ENCODE measurements around the gene ACTN4.
A peak's percentile ranks its signal among the peaks of the same experiment; 100 is the strongest.

Gene ACTN4

DNA sequence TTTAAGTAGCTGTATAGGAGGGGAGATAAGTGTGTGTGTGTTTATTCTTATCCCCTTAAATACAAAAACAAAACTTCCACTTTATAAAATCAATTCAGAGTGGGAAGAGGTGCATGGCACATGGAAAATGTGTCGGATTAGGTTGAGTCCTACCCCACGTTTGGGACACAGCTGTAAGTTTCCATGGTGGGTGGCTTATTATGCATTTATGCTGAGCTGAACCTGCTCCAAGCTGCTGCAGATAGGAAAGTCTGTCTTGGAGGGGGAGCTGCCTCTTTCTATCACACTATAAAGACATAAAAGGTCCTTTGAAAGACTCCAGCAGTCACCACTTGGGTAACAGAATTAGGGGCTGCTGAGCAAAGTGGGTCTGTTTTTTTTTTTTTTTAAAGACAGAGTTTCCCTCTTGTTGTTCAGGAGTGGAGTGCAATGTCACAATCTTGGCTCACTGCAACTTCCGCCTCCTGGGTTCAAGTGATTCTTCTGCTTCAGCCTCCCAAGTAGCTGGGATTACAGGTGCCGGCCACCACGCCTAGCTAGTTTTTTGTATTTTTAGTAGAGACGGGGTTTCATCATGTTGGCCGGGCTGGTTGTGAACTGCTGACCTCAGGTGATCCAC lies 15.2 kb downstream of the ACTN4 start:
- TF ChIP-seq, protein P1, sequence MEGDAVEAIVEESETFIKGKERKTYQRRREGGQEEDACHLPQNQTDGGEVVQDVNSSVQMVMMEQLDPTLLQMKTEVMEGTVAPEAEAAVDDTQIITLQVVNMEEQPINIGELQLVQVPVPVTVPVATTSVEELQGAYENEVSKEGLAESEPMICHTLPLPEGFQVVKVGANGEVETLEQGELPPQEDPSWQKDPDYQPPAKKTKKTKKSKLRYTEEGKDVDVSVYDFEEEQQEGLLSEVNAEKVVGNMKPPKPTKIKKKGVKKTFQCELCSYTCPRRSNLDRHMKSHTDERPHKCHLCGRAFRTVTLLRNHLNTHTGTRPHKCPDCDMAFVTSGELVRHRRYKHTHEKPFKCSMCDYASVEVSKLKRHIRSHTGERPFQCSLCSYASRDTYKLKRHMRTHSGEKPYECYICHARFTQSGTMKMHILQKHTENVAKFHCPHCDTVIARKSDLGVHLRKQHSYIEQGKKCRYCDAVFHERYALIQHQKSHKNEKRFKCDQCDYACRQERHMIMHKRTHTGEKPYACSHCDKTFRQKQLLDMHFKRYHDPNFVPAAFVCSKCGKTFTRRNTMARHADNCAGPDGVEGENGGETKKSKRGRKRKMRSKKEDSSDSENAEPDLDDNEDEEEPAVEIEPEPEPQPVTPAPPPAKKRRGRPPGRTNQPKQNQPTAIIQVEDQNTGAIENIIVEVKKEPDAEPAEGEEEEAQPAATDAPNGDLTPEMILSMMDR (IDR thresholded peaks at IDR 0.05; ENCODE audit: low read length, missing control alignments) = no peak
- no peak overlapping the region for H3K4me3 ChIP-seq (replicated peaks; ENCODE audit: low read depth, low read length)
- DNase-seq (ENCODE audit: low read depth) = no peak

- TF ChIP-seq, protein P1 (IDR thresholded peaks at IDR 0.05; ENCODE audit: low read length, missing control alignments) = no peak
- no peak for DNase-seq (ENCODE audit: low read depth)
- H3K4me3 ChIP-seq (replicated peaks; ENCODE audit: low read depth, low read length) = no peak overlapping the region
These were observed 15.8 kb downstream of the ACTN4 start for GRCh38 chr19:38663156-38663651.

- no peak overlapping the region for H3K4me3 ChIP-seq (replicated peaks; ENCODE audit: low read depth, low read length)
- no peak for DNase-seq (ENCODE audit: low read depth)
- TF ChIP-seq, protein P1 (IDR thresholded peaks at IDR 0.05; ENCODE audit: low read length, missing control alignments) = no peak
These were observed 16.6 kb downstream of the ACTN4 start for GRCh38 chr19:38663957-38664502.

GRCh38 chr19:38664503-38665211 lies 17.2 kb downstream of the ACTN4 start:
- no peak for DNase-seq (ENCODE audit: low read depth)
- H3K4me3 ChIP-seq (replicated peaks; ENCODE audit: low read depth, low read length) = no peak overlapping the region
- TF ChIP-seq, protein P1 (IDR thresholded peaks at IDR 0.05; ENCODE audit: low read length, missing control alignments) = no peak

GRCh38 chr19:38665219-38665931 lies 17.9 kb downstream of the ACTN4 start:
- TF ChIP-seq, protein P1 (IDR thresholded peaks at IDR 0.05; ENCODE audit: low read length, missing control alignments) = no peak
- no peak overlapping the region for H3K4me3 ChIP-seq (replicated peaks; ENCODE audit: low read depth, low read length)
- no peak for DNase-seq (ENCODE audit: low read depth)

DNA sequence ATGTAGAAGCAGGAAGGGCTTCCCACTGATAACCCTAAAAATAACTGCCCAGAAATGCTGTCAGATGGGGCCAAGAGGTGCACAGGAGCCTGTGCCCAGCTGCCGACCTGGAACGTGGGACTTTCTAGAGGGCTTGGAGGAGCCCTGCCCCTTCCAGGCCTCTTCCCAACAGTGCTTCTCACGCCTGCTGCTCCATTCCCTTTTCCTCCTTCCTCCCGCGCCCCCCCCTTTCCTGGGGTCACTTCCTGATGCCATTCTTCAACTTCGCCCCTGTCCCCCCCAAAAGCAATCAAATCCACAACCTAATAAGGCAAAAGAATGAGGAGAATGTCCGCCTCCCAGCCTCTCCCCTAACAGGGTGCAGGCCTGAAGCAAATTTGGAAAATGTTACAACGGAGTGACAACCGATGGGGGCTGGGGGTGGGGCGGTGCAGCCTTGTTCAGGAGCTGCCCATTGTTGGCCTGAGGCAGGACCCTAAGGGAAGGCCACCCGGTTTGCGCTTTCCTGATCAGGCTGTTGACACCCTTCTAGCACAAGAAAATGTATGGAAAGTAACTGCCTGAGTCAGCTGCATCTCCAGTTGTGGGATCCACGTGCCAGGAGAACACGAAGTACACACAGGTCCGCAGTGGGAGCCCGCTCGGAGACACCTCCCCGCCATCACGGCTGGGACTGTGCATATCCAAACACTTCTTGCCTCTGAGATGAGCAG lies 18.7 kb downstream of the ACTN4 start:
- DNase-seq (ENCODE audit: low read depth) = peak; percentile 84
- no peak overlapping the region for H3K4me3 ChIP-seq (replicated peaks; ENCODE audit: low read depth, low read length)
- TF ChIP-seq, protein P1 (IDR thresholded peaks at IDR 0.05; ENCODE audit: low read length, missing control alignments) = no peak

All from fibroblast of pulmonary artery (primary cell).